ENCODE measurements around the gene CALML3.
"Not testable (repeated sequence)": the region's sequence is repeated elsewhere in the genome, so short reads cannot be mapped to it uniquely, and the experiment has no call there.

Gene CALML3

DNA sequence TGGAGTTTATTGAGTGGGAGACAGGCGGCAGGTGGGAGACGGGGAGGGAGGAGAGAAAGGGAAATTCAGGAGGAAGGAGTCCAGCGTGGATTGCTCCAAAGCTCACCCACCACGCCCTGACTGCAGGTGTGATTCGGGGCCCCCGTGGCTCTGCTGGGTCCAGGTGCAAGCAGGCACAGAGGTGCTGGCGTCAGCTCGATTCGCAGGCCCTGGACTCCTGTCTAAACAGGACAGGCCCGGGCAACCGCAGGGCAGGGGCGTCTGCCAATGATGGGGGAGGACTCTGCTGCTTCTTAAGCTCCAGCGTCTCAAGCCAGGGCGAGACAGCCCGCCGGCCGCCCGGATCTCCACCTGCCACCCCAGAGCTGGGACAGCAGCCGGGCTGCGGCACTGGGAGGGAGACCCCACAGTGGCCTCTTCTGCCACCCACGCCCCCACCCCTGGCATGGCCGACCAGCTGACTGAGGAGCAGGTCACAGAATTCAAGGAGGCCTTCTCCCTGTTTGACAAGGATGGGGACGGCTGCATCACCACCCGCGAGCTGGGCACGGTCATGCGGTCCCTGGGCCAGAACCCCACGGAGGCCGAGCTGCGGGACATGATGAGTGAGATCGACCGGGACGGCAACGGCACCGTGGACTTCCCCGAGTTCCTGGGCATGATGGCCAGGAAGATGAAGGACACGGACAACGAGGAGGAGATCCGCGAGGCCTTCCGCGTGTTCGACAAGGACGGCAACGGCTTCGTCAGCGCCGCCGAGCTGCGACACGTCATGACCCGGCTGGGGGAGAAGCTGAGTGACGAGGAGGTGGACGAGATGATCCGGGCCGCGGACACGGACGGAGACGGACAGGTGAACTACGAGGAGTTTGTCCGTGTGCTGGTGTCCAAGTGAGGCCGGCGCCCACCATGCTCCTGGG lies at the start of gene CALML3:
Gene CALML3 (plus strand): TSS at position 321 of the 920 bp plus-strand sequence. CDS start 125 bp downstream, at position 446.
- DNase-seq = no peak

DNA sequence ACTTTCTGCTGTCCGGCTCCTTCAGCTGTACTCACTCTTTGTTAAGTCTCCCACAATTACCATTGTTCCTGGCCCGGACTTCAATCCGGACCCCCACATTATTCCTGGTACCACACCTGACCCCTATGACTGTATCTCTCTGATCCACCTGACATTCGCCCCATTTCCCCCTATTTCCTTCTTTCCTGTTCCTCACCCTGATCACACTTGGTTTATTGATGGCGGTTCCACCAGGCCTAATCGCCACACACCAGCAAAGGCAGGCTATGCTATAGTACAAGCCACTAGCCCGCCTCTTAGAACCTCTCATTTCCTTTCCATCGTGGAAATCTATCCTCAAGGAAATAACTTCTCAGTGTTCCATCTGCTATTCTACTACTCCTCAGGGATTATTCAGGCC lies 49.7 kb upstream of the CALML3 start:
- not testable (repeated sequence) for DNase-seq

- not testable (repeated sequence) for DNase-seq
Observed at GRCh38 chr10:5475974-5476807, 48.6 kb upstream of the CALML3 start.

DNA sequence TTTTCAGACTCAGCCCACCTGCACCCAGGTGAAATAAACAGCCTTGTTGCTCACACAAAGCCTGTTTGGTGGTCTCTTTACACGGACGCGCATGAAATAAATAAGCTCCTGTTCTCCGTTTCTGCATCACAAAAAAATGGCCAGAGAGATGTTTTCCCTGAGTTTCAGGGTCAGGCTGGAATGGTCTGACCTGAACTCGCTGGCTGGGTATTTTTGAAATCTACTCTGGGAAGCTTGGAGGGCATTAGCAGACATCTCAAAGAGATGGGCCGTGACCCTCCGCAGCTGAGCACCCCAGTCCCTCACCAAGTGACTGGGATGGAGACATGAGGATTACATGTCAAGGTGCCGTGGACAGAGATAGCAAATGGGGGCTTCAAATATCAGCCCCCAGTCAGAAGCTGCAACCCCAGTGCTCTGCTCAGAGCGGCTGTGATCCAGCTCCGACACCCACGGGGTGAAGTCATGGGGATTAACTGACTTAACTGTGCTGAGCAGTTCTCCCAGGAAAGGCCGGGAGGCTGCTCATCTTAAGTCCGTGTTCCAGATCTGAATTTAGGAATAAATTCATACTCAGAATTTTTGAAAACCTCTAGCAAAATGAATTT lies 47.7 kb upstream of the CALML3 start:
- no peak for DNase-seq

GRCh38 chr10:5477948-5478693 lies 46.6 kb upstream of the CALML3 start:
- DNase-seq = no peak

- DNase-seq = no peak
Observed at GRCh38 chr10:5478694-5479305, 46.0 kb upstream of the CALML3 start.

- no peak for DNase-seq
Observed at GRCh38 chr10:5479481-5480161, 45.1 kb upstream of the CALML3 start.

- no peak for DNase-seq
Observed at GRCh38 chr10:5480162-5480941, 44.4 kb upstream of the CALML3 start.

GRCh38 chr10:5481121-5481520 lies 43.6 kb upstream of the CALML3 start:
- DNase-seq = no peak

- DNase-seq = no peak
Observed at GRCh38 chr10:5482016-5482415, 42.7 kb upstream of the CALML3 start.

DNA sequence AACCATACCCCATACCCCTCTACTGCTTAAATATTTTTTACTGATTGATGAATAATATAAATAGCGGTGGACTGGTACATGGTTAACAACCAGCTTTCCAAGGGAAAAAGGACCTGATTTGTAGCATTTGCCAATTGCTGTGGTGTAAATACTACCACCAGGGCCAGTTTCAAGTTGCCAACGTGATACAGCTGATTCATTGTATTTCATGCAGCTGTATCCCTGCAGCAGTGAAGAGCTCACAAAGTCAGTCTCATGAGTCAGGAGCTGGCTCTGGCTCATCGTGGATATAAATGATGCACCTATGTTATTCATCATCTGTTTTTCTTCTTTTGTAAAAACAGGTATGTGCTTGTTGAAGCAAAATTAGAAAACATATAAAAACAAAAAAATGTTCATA lies 40.6 kb upstream of the CALML3 start:
- no peak for DNase-seq

DNA sequence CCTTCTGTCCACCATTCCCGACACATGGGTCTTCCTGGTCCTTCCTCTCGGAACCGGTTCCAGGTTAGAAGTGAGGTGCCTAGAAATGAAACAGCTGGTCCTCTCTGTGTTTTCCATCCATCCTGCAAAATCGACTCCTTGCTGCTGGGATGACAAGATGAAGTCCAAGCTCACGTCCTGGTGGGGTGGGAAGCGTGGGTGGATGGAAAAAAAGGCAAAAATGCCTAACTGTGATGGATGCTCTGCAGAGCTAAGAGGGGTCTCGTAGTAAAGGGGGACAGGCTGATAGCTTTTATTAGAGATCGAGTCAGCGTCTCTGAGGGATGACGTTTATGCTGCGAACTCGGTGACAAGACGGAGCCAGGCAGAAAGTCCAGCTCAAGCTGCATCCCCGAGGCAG lies 39.5 kb upstream of the CALML3 start:
- no peak for DNase-seq

- no peak for DNase-seq
Observed at GRCh38 chr10:5485948-5486852, 38.6 kb upstream of the CALML3 start.

- DNase-seq = no peak
Observed at GRCh38 chr10:5486853-5487235, 37.9 kb upstream of the CALML3 start.

DNA sequence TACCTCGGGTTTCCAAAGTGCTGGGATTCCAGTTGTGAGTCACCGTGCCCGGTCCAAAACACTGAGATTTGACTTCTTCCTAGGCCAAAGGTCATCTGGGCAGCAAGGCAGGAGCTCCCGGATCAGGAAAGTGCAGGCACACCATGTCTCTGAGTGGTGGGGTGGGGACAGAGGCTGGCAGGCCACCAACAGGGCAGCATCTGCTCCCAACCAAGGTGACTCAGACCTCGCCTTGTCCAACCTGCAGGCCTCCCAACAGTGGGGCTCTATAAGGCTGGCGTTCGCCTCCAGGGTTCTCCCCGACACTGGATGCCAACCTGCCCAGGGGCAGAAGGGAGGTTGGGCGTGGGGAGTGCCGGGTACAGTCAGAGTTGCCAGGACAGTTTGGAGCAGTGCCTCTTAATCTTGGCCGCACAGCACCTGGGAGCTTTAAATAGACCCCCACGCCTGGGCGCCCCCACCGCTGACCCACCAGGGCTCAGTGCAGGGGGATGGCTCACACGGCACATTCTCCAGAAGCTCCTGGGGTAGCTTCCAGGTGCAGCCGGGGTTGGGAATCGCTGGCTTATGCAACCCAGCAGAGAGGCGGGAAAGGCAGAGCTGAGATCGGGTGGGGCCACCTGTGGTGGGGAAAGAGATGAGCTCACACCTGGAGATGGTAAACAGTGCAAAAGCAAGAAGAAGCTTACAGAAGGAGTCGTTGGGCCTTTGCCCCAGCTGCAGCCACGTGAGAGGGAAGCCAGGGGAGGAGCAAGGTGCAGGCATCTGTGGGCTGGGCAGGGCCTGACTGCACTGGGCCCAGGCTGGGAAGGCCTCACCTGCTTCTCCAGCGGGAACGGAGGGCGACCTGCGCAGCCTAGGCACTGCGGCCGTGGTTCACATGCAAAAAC lies 36.2 kb upstream of the CALML3 start:
- no peak for DNase-seq

DNA sequence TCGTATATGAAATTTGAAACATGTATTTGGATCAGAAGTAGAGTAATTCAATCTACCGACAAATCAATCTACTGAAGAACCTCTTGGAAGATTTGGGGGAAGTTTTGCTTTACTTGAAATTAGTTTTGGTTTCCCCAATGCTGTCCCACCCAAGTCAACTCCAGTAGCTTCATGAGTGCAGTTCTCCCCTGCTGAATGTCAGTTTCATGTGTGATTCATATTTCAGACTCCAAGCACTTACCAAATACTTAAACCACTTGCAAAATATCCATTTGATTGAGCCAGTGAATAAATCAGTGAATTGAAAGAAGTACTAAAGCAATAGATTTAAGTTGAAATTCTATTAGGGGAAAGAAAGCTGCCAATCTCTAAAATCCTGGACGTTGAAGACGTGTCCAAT lies 34.7 kb upstream of the CALML3 start:
- no peak for DNase-seq

GRCh38 chr10:5490698-5491464 lies 33.9 kb upstream of the CALML3 start:
- no peak for DNase-seq

DNA sequence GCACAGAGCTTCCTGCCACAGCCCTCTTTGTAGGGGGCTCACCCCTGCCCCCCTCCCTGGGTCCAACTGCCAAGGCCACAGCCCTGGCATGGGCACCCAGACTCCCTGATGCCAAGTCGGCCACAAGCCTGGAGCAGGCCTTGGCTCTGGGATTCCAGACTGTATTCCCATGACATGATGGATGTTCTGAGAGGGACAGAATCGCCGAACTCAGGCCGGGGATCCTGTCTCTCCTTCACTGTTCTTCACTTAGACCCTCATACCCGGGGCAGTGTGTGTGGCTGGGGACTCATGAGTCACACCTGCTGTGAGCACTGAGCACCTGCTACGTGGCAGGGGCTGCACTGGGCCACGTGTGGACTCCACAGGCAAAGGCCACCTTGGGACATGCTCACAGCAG lies 33.3 kb upstream of the CALML3 start:
- DNase-seq = no peak

All from NCI-H524 treated with DMSO at 0.1 percent for 48 hours (cell line).